HepG2 (cell line): ENCODE data around the gene LINGO1. TPM values are rescaled to one million over a fixed set of nuclear protein-coding genes. Genes with fewer than 3 reads are reported as not detected.
A peak's percentile ranks its signal among the peaks of the same experiment; 100 is the strongest.

Experiments
- ATAC-seq: fragments of 200-7000 bp; cut with Tn5 transposase; 3 replicates; pipeline ENCODE4 v1.9.1; 2020; ENCODE audit warnings: mild to moderate bottlenecking, moderate library complexity
- BruUV-seq: library from RNA; stranded (reverse); fragments of 400-500 nt; replicated peaks from 2 replicates; lab custom pipeline; 2021; lab: Mats Ljungman, UMichigan
- CTCF ChIA-PET: fragments of 300-600 bp; formaldehyde crosslinking; extraction: SDS; loops from one replicate; lab custom pipeline; 2021; ENCODE audit warnings: low total read pairs, inconsistent platforms, low intra/inter-chr PET ratio; lab: Yijun Ruan, JAX
- POLR2A ChIA-PET: fragments of 350-600 bp; sonication (Branson Sonifier 250); formaldehyde crosslinking; loops from one replicate; lab custom pipeline; 2020; ENCODE audit warnings: antibody characterized with exemption, inconsistent platforms; lab: Yijun Ruan, JAX
- DNase-seq: peaks from one replicate; pipeline ENCODE4 v3.0.0-alpha.2; 2015; ENCODE audit warnings: low spot score
- FAIRE-seq: peaks from 3 replicates; lab custom pipeline; 2011; peaks lifted over from hg19 to GRCh38; lab: Jason Lieb, UNC
- H2AFZ ChIP-seq: one replicate; pipeline ENCODE4 v1.6.1; 2011; ENCODE audit warnings: low read length, inconsistent platforms
- H3K27ac ChIP-seq: fragments of 300-600 bp; 3 replicates; pipeline ENCODE4 v1.8.0; 2011; ENCODE audit warnings: mixed run types, mild to moderate bottlenecking, mixed read lengths, low read length, inconsistent platforms; ENCODE audit not compliant: insufficient read depth; ENCODE audit errors: extremely low read length
- H3K27me3 ChIP-seq, 2 experiments: fragments of 200-600 bp in 1 of 2; 2 replicates in 1 of 2; 3 replicates in 1 of 2; pipeline versions ENCODE4 v1.6.0 to v1.8.0; 2011; ENCODE audit warnings: low read length in 2 of 2, mild to moderate bottlenecking in 2 of 2, moderate library complexity in 2 of 2, inconsistent platforms in 1 of 2; ENCODE audit not compliant: insufficient read depth in 2 of 2, control insufficient read depth in 1 of 2
- H3K36me3 ChIP-seq, 2 experiments: fragments of 200-600 bp in 1 of 2; replicated peaks in 1 of 2; 2 replicates in 1 of 2; 3 replicates in 1 of 2; pipeline versions ENCODE4 v1.5.1 to v1.8.0; 2011; ENCODE audit warnings: low read length in 2 of 2, inconsistent platforms in 1 of 2; ENCODE audit not compliant: insufficient read depth in 2 of 2, control insufficient read depth in 1 of 2
- H3K4me1 ChIP-seq: 2 replicates; pipeline ENCODE4 v1.5.1; 2012; ENCODE audit warnings: low read length, inconsistent platforms; ENCODE audit not compliant: insufficient read depth
- H3K4me2 ChIP-seq: 2 replicates; pipeline ENCODE4 v1.6.0; 2011; ENCODE audit warnings: low read depth, low read length, inconsistent platforms
- H3K4me3 ChIP-seq, 3 experiments: fragments of 200-600 bp in 1 of 3; sonication (generic), shearing (Covaris generic) in 1 of 3; replicated peaks in 1 of 3; 2 replicates each; pipeline ENCODE4 v1.5.1; 2011 to 2016; ENCODE audit warnings: low read length in 3 of 3, inconsistent platforms in 2 of 3, low read depth in 2 of 3, mild to moderate bottlenecking in 2 of 3, control low read depth in 1 of 3, mixed read lengths in 1 of 3; ENCODE audit not compliant: insufficient read depth in 1 of 3
- H3K79me2 ChIP-seq: one replicate; pipeline ENCODE4 v1.6.1; 2011; ENCODE audit warnings: low read length, inconsistent platforms; ENCODE audit not compliant: insufficient read depth
- H3K9ac ChIP-seq: 2 replicates; pipeline ENCODE4 v1.6.0; 2011; ENCODE audit warnings: mild to moderate bottlenecking, low read depth, low read length, inconsistent platforms; ENCODE audit not compliant: insufficient read depth
- H3K9me3 ChIP-seq: 2 replicates; pipeline ENCODE4 v1.5.1; 2012; ENCODE audit warnings: mild to moderate bottlenecking, low read length
- H4K20me1 ChIP-seq: 2 replicates; pipeline ENCODE4 v1.6.0; 2011; ENCODE audit warnings: inconsistent platforms, mild to moderate bottlenecking, low read length, moderate library complexity; ENCODE audit not compliant: insufficient read depth
- CENPX ChIP-seq: sonication (generic); formaldehyde crosslinking; IDR thresholded peaks from 2 replicates; pipeline ENCODE4 v1.9.0; 2021; ENCODE audit warnings: mild to moderate bottlenecking, missing genetic modification reagents, moderate library complexity
- DZIP1 ChIP-seq: sonication (generic); formaldehyde crosslinking; IDR thresholded peaks from 2 replicates; pipeline ENCODE4 v1.5.0; 2020; ENCODE audit warnings: mild to moderate bottlenecking, missing genetic modification reagents
- ESRRA ChIP-seq: sonication (generic); formaldehyde crosslinking; IDR thresholded peaks from 2 replicates; pipeline ENCODE4 v1.5.1; 2020; ENCODE audit warnings: mild to moderate bottlenecking, low read depth, missing genetic modification reagents
- HDAC2 ChIP-seq: sonication (generic); formaldehyde crosslinking; IDR thresholded peaks from 2 replicates; pipeline ENCODE4 v1.4.0; 2020; ENCODE audit warnings: missing genetic modification reagents
- HMG20B ChIP-seq: conservative IDR thresholded peaks from 2 replicates; pipeline ENCODE4 v1.6.1; 2016; ENCODE audit warnings: missing genetic modification reagents, missing compliant biosample characterization
- KLF6 ChIP-seq: IDR thresholded peaks from 2 replicates; pipeline ENCODE4 v1.8.0; 2016; ENCODE audit warnings: missing biosample characterization, missing genetic modification reagents
- NCOA2 ChIP-seq: sonication (generic); formaldehyde crosslinking; IDR thresholded peaks from 2 replicates; pipeline ENCODE4 v1.8.0; 2022; ENCODE audit warnings: inconsistent platforms
- PITX1 ChIP-seq: sonication (generic); formaldehyde crosslinking; IDR thresholded peaks from 2 replicates; pipeline ENCODE4 v1.5.1; 2020; ENCODE audit warnings: mild to moderate bottlenecking, missing genetic modification reagents
- SMC3 ChIP-seq: IDR thresholded peaks from 2 replicates; pipeline ENCODE4 v1.6.1; 2011; ENCODE audit warnings: low read length, improper control_type of control experiment
- SOX6 ChIP-seq, 2 experiments: fragments of 450-650 bp in 1 of 2; sonication (generic) in 1 of 2; formaldehyde crosslinking in 1 of 2; IDR thresholded peaks; 2 replicates each; pipeline versions ENCODE4 v1.4.0 to v1.6.1; 2017 to 2020; ENCODE audit warnings: antibody characterized with exemption in 1 of 2, mild to moderate bottlenecking in 1 of 2, missing genetic modification reagents in 1 of 2
- SP4 ChIP-seq: sonication (generic); formaldehyde crosslinking; IDR thresholded peaks from 2 replicates; pipeline ENCODE4 v1.8.1; 2023; ENCODE audit warnings: mild to moderate bottlenecking, missing genetic modification reagents
- SSRP1 ChIP-seq: IDR thresholded peaks from 2 replicates; pipeline ENCODE4 v1.6.1; 2016; ENCODE audit warnings: control low read depth
- ZMAT5 ChIP-seq: sonication (generic); formaldehyde crosslinking; IDR thresholded peaks from 2 replicates; pipeline ENCODE4 v1.5.0; 2020; ENCODE audit warnings: mild to moderate bottlenecking, low read depth, missing genetic modification reagents, borderline replicate concordance
- ZNF121 ChIP-seq: sonication (generic); formaldehyde crosslinking; IDR thresholded peaks from 2 replicates; pipeline ENCODE4 v1.5.0; 2020; ENCODE audit warnings: mild to moderate bottlenecking, missing genetic modification reagents
- ZNF326 ChIP-seq: sonication (generic); formaldehyde crosslinking; IDR thresholded peaks from 2 replicates; pipeline ENCODE4 v1.4.0; 2020; ENCODE audit warnings: missing genetic modification reagents, borderline replicate concordance
- ZNF331 ChIP-seq: sonication (generic); formaldehyde crosslinking; IDR thresholded peaks from 2 replicates; pipeline ENCODE4 v1.4.0; 2020; ENCODE audit warnings: missing genetic modification reagents
- ZNF446 ChIP-seq: sonication (generic); formaldehyde crosslinking; IDR thresholded peaks from 2 replicates; pipeline ENCODE4 v1.5.0; 2020; ENCODE audit warnings: mild to moderate bottlenecking, missing genetic modification reagents
- WGBS: methylation state at CpG from one replicate; pipeline ENCODE4 v1.1.6; 2017; ENCODE audit warnings: low lambda C conversion rate; 5-methylcytosine and 5-hydroxymethylcytosine counted together
- in situ Hi-C: cut with HindIII; loops from 2 replicates; pipeline ENCODE4 v1.10.0; 2017; ENCODE audit warnings: low pct_unique_long_range_greater_than_20kb; ENCODE audit not compliant: extremely low pct_ligation_motif_present
- intact Hi-C: fragments of 100-400 bp; cut with micrococcal nuclease; formaldehyde crosslinking; loops from one replicate; pipeline ENCODE4 v1.10.0; 2022; ENCODE audit not compliant: unreplicated experiment
- polyA plus RNA-seq, 8 experiments: library from polyadenylated mRNA; depleted of rRNA in 3 of 8; stranded (reverse) in 7 of 8; unstranded in 1 of 8; fragments of >200 nt; fragmentation: Illumina TruSeq in 4 of 8; extraction: Trizol in 4 of 8; gene quantifications; 2 replicates each; pipeline versions ENCODE4 v1.2.1 to v1.2.3, GENCODE V29; 2011 to 2016; ENCODE audit warnings: low read depth in 4 of 8, missing spikeins in 1 of 8, mixed read lengths in 1 of 8; ENCODE audit not compliant: insufficient read depth in 1 of 8
- total RNA-seq, 5 experiments: library from RNA; depleted of rRNA; stranded (reverse); fragments of >200 nt; fragmentation: Illumina TruSeq; extraction: Trizol; gene quantifications; 2 replicates each; pipeline ENCODE4 v1.2.3, GENCODE V29; 2016; ENCODE audit warnings: low read depth in 1 of 5

The LINGO1 gene
- total and polyA plus RNA-seq, 2 of the 13 experiments (the other 11 are each of a cell fraction or from before 2014, with no cell fraction given) = 0.07 TPM; not detected in 1

GRCh38 chr15:77591968-77592613, 40.6 kb downstream of the LINGO1 start:
- H3K27ac ChIP-seq = no peak overlapping the region
- H3K4me1 ChIP-seq = peaks cover 46% of the 10 kb centered on the region
- CTCF ChIA-PET = no interaction called here
- H2AFZ ChIP-seq = no peak overlapping the region
- in situ Hi-C loops (no loop called here), intact Hi-C loops (no loop called here)
- no TSS peak for BruUV-seq
- H3K27me3 ChIP-seq = peaks cover 0 to 18% of the 10 kb centered on the region in 2 experiments; a peak in 4 of 5 replicates
- H3K4me2 ChIP-seq = no peak overlapping the region
- POLR2A ChIA-PET = no interaction called here
- H4K20me1 ChIP-seq = no peaks in the 10 kb centered on the region
- no peak overlapping the region for H3K9ac ChIP-seq
- no peaks in the 10 kb centered on the region for H3K36me3 ChIP-seq
- DNase-seq = no peak
- WGBS = 43% methylated on average over 9 of the region's 13 CpGs
- H3K79me2 ChIP-seq = no peaks in the 10 kb centered on the region
- peak; percentile 51; the same call in 1 of the 2 replicates for TF ChIP-seq ESRRA (CRISPR knock-in tag)
- no peak for TF ChIP-seq DZIP1 (CRISPR knock-in tag)
- 0 out of 3 replicates have a peak, but pooled peaks have one; percentile 9 for ATAC-seq
- no peaks in the 10 kb centered on the region for H3K9me3 ChIP-seq
- no peak for FAIRE-seq
- H3K4me3 ChIP-seq = no peak overlapping the region

GRCh38 chr15:77589839-77590238, 42.9 kb downstream of the LINGO1 start:
- DNase-seq (peak; percentile 75), FAIRE-seq (peak; percentile 47), ATAC-seq (peak; percentile 89)
- Histone ChIP-seq H3K27ac (no peak overlapping the region), H3K4me2 (peak overlapping the region; percentile 56), H3K4me1 (peaks cover 46% of the 10 kb centered on the region), H3K79me2 (no peaks in the 10 kb centered on the region), H3K9me3 (no peaks in the 10 kb centered on the region), H2AFZ (no peak overlapping the region), H3K27me3 (peaks cover 0 to 37% of the 10 kb centered on the region in 2 experiments; a peak in 4 of 5 replicates), H4K20me1 (no peaks in the 10 kb centered on the region), H3K4me3 (no peak overlapping the region; a peak in 1 of 6 replicates), H3K9ac (no peak overlapping the region), H3K36me3 (no peaks in the 10 kb centered on the region)
- in situ Hi-C loops (no loop called here), intact Hi-C loops (no loop called here)
- ChIA-PET POLR2A (no interaction called here), CTCF (no interaction called here)
- no TSS peak for BruUV-seq
- 0% methylated on average over 4 of the region's 6 CpGs for WGBS
- TF ChIP-seq KLF6 (CRISPR knock-in tag) (no peak), ZNF446 (CRISPR knock-in tag) (no peak), ZNF121 (0 out of 2 replicates have a peak, but pooled peaks have one; percentile 20), ZMAT5 (CRISPR knock-in tag) (no peak), SMC3 (no peak), SP4 (CRISPR knock-in tag) (no peak), SSRP1 (CRISPR knock-in tag) (no peak), HMG20B (CRISPR knock-in tag) (no peak), ZNF331 (CRISPR knock-in tag) (peak; percentile 58; the same call in 1 of the 2 replicates), SOX6 (IDR thresholded peaks at IDR 0.05) (no peak), SOX6 (CRISPR knock-in tag; IDR thresholded peaks at IDR 0.05) (peak; percentile 62), ZNF326 (CRISPR knock-in tag) (no peak), HDAC2 (CRISPR knock-in tag) (no peak), CENPX (no peak), PITX1 (0 out of 2 replicates have a peak, but pooled peaks have one; percentile 29), NCOA2 (CRISPR knock-in tag) (0 out of 2 replicates have a peak, but pooled peaks have one; percentile 18)
